ENCODE measurements around the gene CITED2. TPM values are rescaled to one million over a fixed set of nuclear protein-coding genes. Genes with fewer than 3 reads are reported as not detected.

CITED2 gene
- polyA plus RNA-seq, 2 donors, result 20.3 to 29.5 TPM

GRCh38 chr6:139406577-139407343 lies 32.3 kb upstream of the CITED2 start:
- peak overlapping the region in 1 of 2 donors; percentile 44 for H3K27ac ChIP-seq (ENCODE audit: low read depth in 2 of 2, low read length in 1 of 2)
- WGBS, 2 donors, result 81 to 87% methylated on average over 4 of the region's 4 CpGs
- H3K36me3 ChIP-seq (ENCODE audit: control insufficient read depth in 2 of 2, insufficient read depth in 2 of 2, low read length in 1 of 2), result no peaks in the 10 kb centered on the region
- no peaks in the 10 kb centered on the region for H3K9me3 ChIP-seq (ENCODE audit: control insufficient read depth in 2 of 2, insufficient read depth in 1 of 2, low read depth in 1 of 2, low read length in 1 of 2)
- H3K4me1 ChIP-seq (ENCODE audit: control insufficient read depth in 2 of 2, insufficient read depth in 2 of 2, low read length in 1 of 2), result no peaks in the 10 kb centered on the region
- H3K4me3 ChIP-seq (ENCODE audit: low read depth in 1 of 2, low read length in 2 of 2), result no peak overlapping the region
- no peaks in the 10 kb centered on the region for H3K27me3 ChIP-seq (ENCODE audit: control insufficient read depth in 1 of 2, insufficient read depth in 2 of 2, low read length in 2 of 2)

GRCh38 chr6:139402876-139403386 lies 28.5 kb upstream of the CITED2 start:
- H3K9me3 ChIP-seq (ENCODE audit: control insufficient read depth in 2 of 2, insufficient read depth in 1 of 2, low read depth in 1 of 2, low read length in 1 of 2), result no peaks in the 10 kb centered on the region
- no peaks in the 10 kb centered on the region for H3K36me3 ChIP-seq (ENCODE audit: control insufficient read depth in 2 of 2, insufficient read depth in 2 of 2, low read length in 1 of 2)
- 73 to 85% methylated on average over 7 of the region's 7 CpGs for WGBS, 2 donors
- no peak overlapping the region for H3K27ac ChIP-seq (ENCODE audit: low read depth in 2 of 2, low read length in 1 of 2)
- H3K4me1 ChIP-seq (ENCODE audit: control insufficient read depth in 2 of 2, insufficient read depth in 2 of 2, low read length in 1 of 2), result no peaks in the 10 kb centered on the region
- no peaks in the 10 kb centered on the region for H3K27me3 ChIP-seq (ENCODE audit: control insufficient read depth in 1 of 2, insufficient read depth in 2 of 2, low read length in 2 of 2)
- no peak overlapping the region for H3K4me3 ChIP-seq (ENCODE audit: low read depth in 1 of 2, low read length in 2 of 2)

- Histone ChIP-seq H3K4me3 (ENCODE audit: low read depth in 1 of 2, low read length in 2 of 2) (no peak overlapping the region), H3K4me1 (ENCODE audit: control insufficient read depth in 2 of 2, insufficient read depth in 2 of 2, low read length in 1 of 2) (no peaks in the 10 kb centered on the region), H3K27ac (ENCODE audit: low read depth in 2 of 2, low read length in 1 of 2) (no peak overlapping the region), H3K36me3 (ENCODE audit: control insufficient read depth in 2 of 2, insufficient read depth in 2 of 2, low read length in 1 of 2) (no peaks in the 10 kb centered on the region), H3K9me3 (ENCODE audit: control insufficient read depth in 2 of 2, insufficient read depth in 1 of 2, low read depth in 1 of 2, low read length in 1 of 2) (no peaks in the 10 kb centered on the region), H3K27me3 (ENCODE audit: control insufficient read depth in 1 of 2, insufficient read depth in 2 of 2, low read length in 2 of 2) (no peaks in the 10 kb centered on the region)
- 57 to 67% methylated on average over 1 of the region's 1 CpG for WGBS, 2 donors
These were observed 24.2 kb upstream of the CITED2 start for GRCh38 chr6:139398658-139399057.

- Histone ChIP-seq H3K4me1 (ENCODE audit: control insufficient read depth in 2 of 2, insufficient read depth in 2 of 2, low read length in 1 of 2) (no peaks in the 10 kb centered on the region), H3K36me3 (ENCODE audit: control insufficient read depth in 2 of 2, insufficient read depth in 2 of 2, low read length in 1 of 2) (no peaks in the 10 kb centered on the region)
- 74 to 81% methylated on average over 9 of the region's 9 CpGs for WGBS, 2 donors
These were observed 21.4 kb upstream of the CITED2 start for GRCh38 chr6:139395891-139396301.

GRCh38 chr6:139395371-139395770 lies 20.9 kb upstream of the CITED2 start:
- WGBS, 2 donors, result 81 to 82% methylated on average over 1 of the region's 1 CpG
- Histone ChIP-seq H3K27ac (ENCODE audit: low read depth in 2 of 2, low read length in 1 of 2) (no peak overlapping the region), H3K4me3 (ENCODE audit: low read depth in 1 of 2, low read length in 2 of 2) (no peak overlapping the region), H3K36me3 (ENCODE audit: control insufficient read depth in 2 of 2, insufficient read depth in 2 of 2, low read length in 1 of 2) (no peaks in the 10 kb centered on the region), H3K27me3 (ENCODE audit: control insufficient read depth in 1 of 2, insufficient read depth in 2 of 2, low read length in 2 of 2) (no peaks in the 10 kb centered on the region), H3K4me1 (ENCODE audit: control insufficient read depth in 2 of 2, insufficient read depth in 2 of 2, low read length in 1 of 2) (no peaks in the 10 kb centered on the region), H3K9me3 (ENCODE audit: control insufficient read depth in 2 of 2, insufficient read depth in 1 of 2, low read depth in 1 of 2, low read length in 1 of 2) (no peaks in the 10 kb centered on the region)

More at GRCh38 chr6:139395891-139396301, 21.4 kb upstream of the CITED2 start:
- no peaks in the 10 kb centered on the region for H3K9me3 ChIP-seq (ENCODE audit: control insufficient read depth in 2 of 2, insufficient read depth in 1 of 2, low read depth in 1 of 2, low read length in 1 of 2)
- H3K27ac ChIP-seq (ENCODE audit: low read depth in 2 of 2, low read length in 1 of 2), result no peak overlapping the region
- no peak overlapping the region for H3K4me3 ChIP-seq (ENCODE audit: low read depth in 1 of 2, low read length in 2 of 2)
- no peaks in the 10 kb centered on the region for H3K27me3 ChIP-seq (ENCODE audit: control insufficient read depth in 1 of 2, insufficient read depth in 2 of 2, low read length in 2 of 2)

GRCh38 chr6:139394027-139394649 lies 19.7 kb upstream of the CITED2 start:
- 58 to 71% methylated on average over 1 of the region's 1 CpG for WGBS, 2 donors
- Histone ChIP-seq H3K4me1 (ENCODE audit: control insufficient read depth in 2 of 2, insufficient read depth in 2 of 2, low read length in 1 of 2) (no peaks in the 10 kb centered on the region), H3K27ac (ENCODE audit: low read depth in 2 of 2, low read length in 1 of 2) (no peak overlapping the region), H3K27me3 (ENCODE audit: control insufficient read depth in 1 of 2, insufficient read depth in 2 of 2, low read length in 2 of 2) (no peaks in the 10 kb centered on the region), H3K36me3 (ENCODE audit: control insufficient read depth in 2 of 2, insufficient read depth in 2 of 2, low read length in 1 of 2) (no peaks in the 10 kb centered on the region), H3K4me3 (ENCODE audit: low read depth in 1 of 2, low read length in 2 of 2) (no peak overlapping the region), H3K9me3 (ENCODE audit: control insufficient read depth in 2 of 2, insufficient read depth in 1 of 2, low read depth in 1 of 2, low read length in 1 of 2) (no peaks in the 10 kb centered on the region)

- no peaks in the 10 kb centered on the region for H3K27me3 ChIP-seq (ENCODE audit: control insufficient read depth in 1 of 2, insufficient read depth in 2 of 2, low read length in 2 of 2)
- H3K4me3 ChIP-seq (ENCODE audit: low read depth in 1 of 2, low read length in 2 of 2), result no peak overlapping the region
- no peaks in the 10 kb centered on the region for H3K36me3 ChIP-seq (ENCODE audit: control insufficient read depth in 2 of 2, insufficient read depth in 2 of 2, low read length in 1 of 2)
- H3K4me1 ChIP-seq (ENCODE audit: control insufficient read depth in 2 of 2, insufficient read depth in 2 of 2, low read length in 1 of 2), result no peaks in the 10 kb centered on the region
- no peak overlapping the region for H3K27ac ChIP-seq (ENCODE audit: low read depth in 2 of 2, low read length in 1 of 2)
- no peaks in the 10 kb centered on the region for H3K9me3 ChIP-seq (ENCODE audit: control insufficient read depth in 2 of 2, insufficient read depth in 1 of 2, low read depth in 1 of 2, low read length in 1 of 2)
- WGBS, 2 donors, result 77 to 81% methylated on average over 1 of the region's 1 CpG
These were observed 18.3 kb upstream of the CITED2 start for GRCh38 chr6:139392794-139393193.

- Histone ChIP-seq H3K4me3 (ENCODE audit: low read depth in 1 of 2, low read length in 2 of 2) (no peak overlapping the region), H3K9me3 (ENCODE audit: control insufficient read depth in 2 of 2, insufficient read depth in 1 of 2, low read depth in 1 of 2, low read length in 1 of 2) (no peaks in the 10 kb centered on the region), H3K4me1 (ENCODE audit: control insufficient read depth in 2 of 2, insufficient read depth in 2 of 2, low read length in 1 of 2) (no peaks in the 10 kb centered on the region), H3K27ac (ENCODE audit: low read depth in 2 of 2, low read length in 1 of 2) (no peak overlapping the region), H3K36me3 (ENCODE audit: control insufficient read depth in 2 of 2, insufficient read depth in 2 of 2, low read length in 1 of 2) (no peaks in the 10 kb centered on the region), H3K27me3 (ENCODE audit: control insufficient read depth in 1 of 2, insufficient read depth in 2 of 2, low read length in 2 of 2) (no peaks in the 10 kb centered on the region)
- WGBS, 2 donors, result 96% methylated on average over 3 of the region's 3 CpGs
These were observed 17.3 kb upstream of the CITED2 start for GRCh38 chr6:139391709-139392108.

GRCh38 chr6:139390447-139390846 lies 16.0 kb upstream of the CITED2 start:
- Histone ChIP-seq H3K27me3 (ENCODE audit: control insufficient read depth in 1 of 2, insufficient read depth in 2 of 2, low read length in 2 of 2) (no peaks in the 10 kb centered on the region), H3K4me1 (ENCODE audit: control insufficient read depth in 2 of 2, insufficient read depth in 2 of 2, low read length in 1 of 2) (no peaks in the 10 kb centered on the region), H3K4me3 (ENCODE audit: low read depth in 1 of 2, low read length in 2 of 2) (no peak overlapping the region), H3K36me3 (ENCODE audit: control insufficient read depth in 2 of 2, insufficient read depth in 2 of 2, low read length in 1 of 2) (no peaks in the 10 kb centered on the region), H3K9me3 (ENCODE audit: control insufficient read depth in 2 of 2, insufficient read depth in 1 of 2, low read depth in 1 of 2, low read length in 1 of 2) (no peaks in the 10 kb centered on the region), H3K27ac (ENCODE audit: low read depth in 2 of 2, low read length in 1 of 2) (no peak overlapping the region)
- 80 to 82% methylated on average over 2 of the region's 2 CpGs for WGBS, 2 donors
